ENCODE data around the gene USP13.

DNA sequence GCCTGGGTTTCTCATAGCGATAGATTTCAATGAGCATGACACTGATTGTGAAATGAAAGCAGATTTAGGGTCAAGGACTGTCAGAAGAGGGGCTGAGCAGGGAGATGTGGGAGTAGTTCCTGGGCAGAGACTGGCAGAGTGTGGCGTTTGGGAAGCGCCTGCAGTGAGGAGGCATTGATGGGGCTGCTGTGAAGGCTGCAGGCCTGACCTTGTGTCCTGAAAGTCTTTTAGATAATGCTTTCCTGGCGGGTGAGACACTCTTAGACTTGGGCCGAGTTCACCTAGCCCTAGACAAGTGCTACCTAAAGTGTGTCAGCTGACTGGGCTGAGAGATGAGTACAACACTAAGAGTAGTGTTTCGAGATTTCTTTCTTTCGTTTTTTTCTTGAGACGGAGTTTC lies 20.7 kb downstream of the USP13 start:
- TF ChIP-seq, protein P1, sequence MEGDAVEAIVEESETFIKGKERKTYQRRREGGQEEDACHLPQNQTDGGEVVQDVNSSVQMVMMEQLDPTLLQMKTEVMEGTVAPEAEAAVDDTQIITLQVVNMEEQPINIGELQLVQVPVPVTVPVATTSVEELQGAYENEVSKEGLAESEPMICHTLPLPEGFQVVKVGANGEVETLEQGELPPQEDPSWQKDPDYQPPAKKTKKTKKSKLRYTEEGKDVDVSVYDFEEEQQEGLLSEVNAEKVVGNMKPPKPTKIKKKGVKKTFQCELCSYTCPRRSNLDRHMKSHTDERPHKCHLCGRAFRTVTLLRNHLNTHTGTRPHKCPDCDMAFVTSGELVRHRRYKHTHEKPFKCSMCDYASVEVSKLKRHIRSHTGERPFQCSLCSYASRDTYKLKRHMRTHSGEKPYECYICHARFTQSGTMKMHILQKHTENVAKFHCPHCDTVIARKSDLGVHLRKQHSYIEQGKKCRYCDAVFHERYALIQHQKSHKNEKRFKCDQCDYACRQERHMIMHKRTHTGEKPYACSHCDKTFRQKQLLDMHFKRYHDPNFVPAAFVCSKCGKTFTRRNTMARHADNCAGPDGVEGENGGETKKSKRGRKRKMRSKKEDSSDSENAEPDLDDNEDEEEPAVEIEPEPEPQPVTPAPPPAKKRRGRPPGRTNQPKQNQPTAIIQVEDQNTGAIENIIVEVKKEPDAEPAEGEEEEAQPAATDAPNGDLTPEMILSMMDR (conservative IDR thresholded peaks at IDR 0.05; ENCODE audit: low read depth, low read length) = no peak
- no peak for TF ChIP-seq EZH2 (IDR thresholded peaks at IDR 0.05; ENCODE audit: borderline replicate concordance, low read depth, low read length, poor library complexity, severe bottlenecking)
